Mononuclear cell (primary cell): ENCODE results near the gene RTCA. TPM values are rescaled to one million over a fixed set of nuclear protein-coding genes. Genes with fewer than 3 reads are reported as not detected.
"Not testable (repeated sequence)": the region's sequence is repeated elsewhere in the genome, so short reads cannot be mapped to it uniquely, and the experiment has no call there.

Source experiments
- H3K27me3 ChIP-seq: 2 replicates; pipeline ENCODE4 v1.6.0; 2011; ENCODE audit warnings: low read length, control low read depth; ENCODE audit not compliant: insufficient read depth
- H3K4me1 ChIP-seq: 2 replicates; pipeline ENCODE4 v1.5.1; 2011; ENCODE audit warnings: mild to moderate bottlenecking, low read length, control low read depth; ENCODE audit not compliant: insufficient read depth
- H3K4me3 ChIP-seq: 2 replicates; pipeline ENCODE4 v1.5.1; 2011; ENCODE audit warnings: mild to moderate bottlenecking, low read length, moderate library complexity
- H3K9me3 ChIP-seq: 2 replicates; pipeline ENCODE4 v1.5.1; 2011; ENCODE audit warnings: low read depth, mild to moderate bottlenecking, control low read depth, low read length
- total RNA-seq: library from RNA; depleted of rRNA; stranded (reverse); fragments of >200 nt; gene quantifications from one replicate; pipeline ENCODE4 v1.2.3, GENCODE V29; 2012

The RTCA gene
- total RNA-seq, 1 donor: 26.4 TPM

- H3K9me3 ChIP-seq: no peaks in the 10 kb centered on the region
- no peaks in the 10 kb centered on the region for H3K4me1 ChIP-seq
- no peaks in the 10 kb centered on the region for H3K27me3 ChIP-seq
- no peak overlapping the region for H3K4me3 ChIP-seq
Measured at GRCh38 chr1:100279954-100280682, 14.1 kb downstream of the RTCA start.

GRCh38 chr1:100284591-100284990, 18.6 kb downstream of the RTCA start:
- Histone ChIP-seq H3K4me3 (no peak overlapping the region), H3K4me1 (no peaks in the 10 kb centered on the region), H3K9me3 (no peaks in the 10 kb centered on the region), H3K27me3 (no peaks in the 10 kb centered on the region)

- Histone ChIP-seq H3K4me3 (no peak overlapping the region), H3K27me3 (no peaks in the 10 kb centered on the region), H3K9me3 (no peaks in the 10 kb centered on the region), H3K4me1 (no peaks in the 10 kb centered on the region)
Measured at GRCh38 chr1:100287162-100287561, 21.1 kb downstream of the RTCA start.

- H3K4me1 ChIP-seq: no peaks in the 10 kb centered on the region
Measured at GRCh38 chr1:100290291-100290690, 24.3 kb downstream of the RTCA start.

GRCh38 chr1:100292711-100293110, 26.7 kb downstream of the RTCA start:
- H3K4me3 ChIP-seq: no peak overlapping the region
- H3K4me1 ChIP-seq: no peaks in the 10 kb centered on the region
- no peaks in the 10 kb centered on the region for H3K27me3 ChIP-seq
- H3K9me3 ChIP-seq: no peaks in the 10 kb centered on the region

More at GRCh38 chr1:100290291-100290690, 24.3 kb downstream of the RTCA start:
- Histone ChIP-seq H3K27me3 (no peaks in the 10 kb centered on the region), H3K9me3 (no peaks in the 10 kb centered on the region), H3K4me3 (no peak overlapping the region)

- Histone ChIP-seq H3K4me3 (no peak overlapping the region), H3K27me3 (no peaks in the 10 kb centered on the region), H3K4me1 (no peaks in the 10 kb centered on the region), H3K9me3 (no peaks in the 10 kb centered on the region)
Measured at GRCh38 chr1:100296140-100296539, 30.1 kb downstream of the RTCA start.

GRCh38 chr1:100296997-100297396, 31.0 kb downstream of the RTCA start:
- H3K9me3 ChIP-seq, H3K27me3 ChIP-seq, H3K4me3 ChIP-seq, H3K4me1 ChIP-seq: not testable (repeated sequence)

GRCh38 chr1:100298512-100298911, 32.5 kb downstream of the RTCA start:
- no peaks in the 10 kb centered on the region for H3K4me1 ChIP-seq
- no peaks in the 10 kb centered on the region for H3K9me3 ChIP-seq
- no peaks in the 10 kb centered on the region for H3K27me3 ChIP-seq
- H3K4me3 ChIP-seq: no peak overlapping the region

- no peak overlapping the region for H3K4me3 ChIP-seq
- no peaks in the 10 kb centered on the region for H3K4me1 ChIP-seq
- no peaks in the 10 kb centered on the region for H3K27me3 ChIP-seq
- no peaks in the 10 kb centered on the region for H3K9me3 ChIP-seq
Measured at GRCh38 chr1:100299521-100300222, 33.7 kb downstream of the RTCA start.

GRCh38 chr1:100300691-100301090, 34.7 kb downstream of the RTCA start:
- Histone ChIP-seq H3K4me1 (no peaks in the 10 kb centered on the region), H3K27me3 (no peaks in the 10 kb centered on the region), H3K9me3 (no peaks in the 10 kb centered on the region), H3K4me3 (no peak overlapping the region)

- Histone ChIP-seq H3K27me3 (no peaks in the 10 kb centered on the region), H3K4me3 (no peak overlapping the region), H3K4me1 (no peaks in the 10 kb centered on the region), H3K9me3 (no peaks in the 10 kb centered on the region)
Measured at GRCh38 chr1:100302739-100303138, 36.7 kb downstream of the RTCA start.

- H3K4me1 ChIP-seq: no peaks in the 10 kb centered on the region
- H3K4me3 ChIP-seq: no peak overlapping the region
- no peaks in the 10 kb centered on the region for H3K9me3 ChIP-seq
- H3K27me3 ChIP-seq: no peaks in the 10 kb centered on the region
Measured at GRCh38 chr1:100304227-100304626, 38.2 kb downstream of the RTCA start.

GRCh38 chr1:100304921-100305320, 38.9 kb downstream of the RTCA start:
- Histone ChIP-seq H3K9me3 (peaks cover 6% of the 10 kb centered on the region), H3K4me1 (no peaks in the 10 kb centered on the region), H3K4me3 (no peak overlapping the region), H3K27me3 (no peaks in the 10 kb centered on the region)

GRCh38 chr1:100305954-100306353, 39.9 kb downstream of the RTCA start:
- Histone ChIP-seq H3K27me3 (no peaks in the 10 kb centered on the region), H3K4me1 (no peaks in the 10 kb centered on the region), H3K9me3 (peaks cover 9% of the 10 kb centered on the region), H3K4me3 (no peak overlapping the region)

GRCh38 chr1:100306735-100307313, 40.8 kb downstream of the RTCA start:
- H3K4me3 ChIP-seq: no peak overlapping the region

More at GRCh38 chr1:100306735-100307313, 40.8 kb downstream of the RTCA start:
- Histone ChIP-seq H3K9me3 (peaks cover 9% of the 10 kb centered on the region), H3K4me1 (no peaks in the 10 kb centered on the region), H3K27me3 (no peaks in the 10 kb centered on the region)
